ENCODE results near the gene KIRREL3. TPM values are rescaled to one million over a fixed set of nuclear protein-coding genes. Genes with fewer than 3 reads are reported as not detected.

Gene KIRREL3
- total and polyA plus RNA-seq, 9 of the 15 experiments (the other 6 are each of a cell fraction or from before 2014, with no cell fraction given) = 0.04 to 0.10 TPM; not detected in 7

GRCh38 chr11:126487711-126488110, 512.9 kb downstream of the KIRREL3 start:
- ATAC-seq = no peak
- FAIRE-seq = no peak
- 0 out of 2 replicates have a peak, but pooled peaks cover 10% of the 10 kb centered on the region for H4K20me1 ChIP-seq (replicated peaks; ENCODE audit: control insufficient read depth, insufficient read depth, low read length)
- no peak overlapping the region for H3K9ac ChIP-seq (ENCODE audit: insufficient read depth in 1 of 2, low read depth in 2 of 2, low read length in 2 of 2)
- H3K4me2 ChIP-seq (ENCODE audit: insufficient read depth, low read length) = no peak overlapping the region
- no peak overlapping the region for H3K4me3 ChIP-seq
- in situ Hi-C loops (cut with MboI) = no loop called here
- CTCF ChIA-PET (ENCODE audit: low intra/inter-chr PET ratio) = no interaction called here
- intact Hi-C loops (cut with micrococcal nuclease) = no loop called here
- H3K9me3 ChIP-seq (replicated peaks; ENCODE audit: control insufficient read depth, insufficient read depth, low read depth, low read length) = no peaks in the 10 kb centered on the region
- no TSS peak for BruUV-seq (replicated peaks)
- no peak overlapping the region for H3K27ac ChIP-seq (ENCODE audit: extremely low read depth, low read depth, low read length)
- POLR2A ChIA-PET = interaction anchor here (0.6 kb wide), 1 partner anchor 14 kb away, joined by 3 read pairs; no protein-coding TSS in a partner anchor
- H3K79me2 ChIP-seq (ENCODE audit: control insufficient read depth, insufficient read depth, low read length) = no peaks in the 10 kb centered on the region
- WGBS (ENCODE audit: insufficient coverage, low coverage, missing lambda C conversion rate) = 0% methylated on average over 8 of the region's 8 CpGs
- no peaks in the 10 kb centered on the region; a peak in 1 of 5 replicates for H3K4me1 ChIP-seq (replicated peaks in 1 of 2; ENCODE audit: control insufficient read depth in 2 of 2, insufficient read depth in 2 of 2, low read length in 2 of 2)
- H2AFZ ChIP-seq (ENCODE audit: low read depth, low read length) = no peak overlapping the region
- H3K27me3 ChIP-seq (ENCODE audit: control insufficient read depth in 2 of 2, insufficient read depth in 2 of 2, low read length in 2 of 2) = peaks cover 14 to 74% of the 10 kb centered on the region in 2 experiments; a peak in 4 of 5 replicates
- DNase-seq (ENCODE audit: extremely low read depth in 1 of 4, low spot score in 3 of 4) = no peak
- H3K9me1 ChIP-seq (ENCODE audit: control insufficient read depth, insufficient read depth, low read length) = no peaks in the 10 kb centered on the region
- no peaks in the 10 kb centered on the region for H3K36me3 ChIP-seq (ENCODE audit: control insufficient read depth, insufficient read depth, low read length)
- TF ChIP-seq ZNF655 (CRISPR knock-in tag; IDR thresholded peaks at IDR 0.05) (no peak), PCBP2 (IDR thresholded peaks at IDR 0.05; ENCODE audit: low read depth, low read length, poor library complexity, severe bottlenecking) (no peak), TEAD1 (CRISPR knock-in tag; IDR thresholded peaks at IDR 0.05) (no peak), SRF (CRISPR knock-in tag; IDR thresholded peaks at IDR 0.05) (no peak), ZKSCAN8 (CRISPR knock-in tag; IDR thresholded peaks at IDR 0.05) (no peak), RFX1 (IDR thresholded peaks at IDR 0.05) (no peak), FOSL1 (tag; conservative IDR thresholded peaks at IDR 0.05) (no peak), ZNF146 (CRISPR knock-in tag; IDR thresholded peaks at IDR 0.05; ENCODE audit: unreplicated experiment) (no peak), SIRT6 (IDR thresholded peaks at IDR 0.05; ENCODE audit: low read depth, low read length) (no peak), DEAF1 (CRISPR knock-in tag; IDR thresholded peaks at IDR 0.05) (no peak)
- TF ChIP-seq, protein P1, sequence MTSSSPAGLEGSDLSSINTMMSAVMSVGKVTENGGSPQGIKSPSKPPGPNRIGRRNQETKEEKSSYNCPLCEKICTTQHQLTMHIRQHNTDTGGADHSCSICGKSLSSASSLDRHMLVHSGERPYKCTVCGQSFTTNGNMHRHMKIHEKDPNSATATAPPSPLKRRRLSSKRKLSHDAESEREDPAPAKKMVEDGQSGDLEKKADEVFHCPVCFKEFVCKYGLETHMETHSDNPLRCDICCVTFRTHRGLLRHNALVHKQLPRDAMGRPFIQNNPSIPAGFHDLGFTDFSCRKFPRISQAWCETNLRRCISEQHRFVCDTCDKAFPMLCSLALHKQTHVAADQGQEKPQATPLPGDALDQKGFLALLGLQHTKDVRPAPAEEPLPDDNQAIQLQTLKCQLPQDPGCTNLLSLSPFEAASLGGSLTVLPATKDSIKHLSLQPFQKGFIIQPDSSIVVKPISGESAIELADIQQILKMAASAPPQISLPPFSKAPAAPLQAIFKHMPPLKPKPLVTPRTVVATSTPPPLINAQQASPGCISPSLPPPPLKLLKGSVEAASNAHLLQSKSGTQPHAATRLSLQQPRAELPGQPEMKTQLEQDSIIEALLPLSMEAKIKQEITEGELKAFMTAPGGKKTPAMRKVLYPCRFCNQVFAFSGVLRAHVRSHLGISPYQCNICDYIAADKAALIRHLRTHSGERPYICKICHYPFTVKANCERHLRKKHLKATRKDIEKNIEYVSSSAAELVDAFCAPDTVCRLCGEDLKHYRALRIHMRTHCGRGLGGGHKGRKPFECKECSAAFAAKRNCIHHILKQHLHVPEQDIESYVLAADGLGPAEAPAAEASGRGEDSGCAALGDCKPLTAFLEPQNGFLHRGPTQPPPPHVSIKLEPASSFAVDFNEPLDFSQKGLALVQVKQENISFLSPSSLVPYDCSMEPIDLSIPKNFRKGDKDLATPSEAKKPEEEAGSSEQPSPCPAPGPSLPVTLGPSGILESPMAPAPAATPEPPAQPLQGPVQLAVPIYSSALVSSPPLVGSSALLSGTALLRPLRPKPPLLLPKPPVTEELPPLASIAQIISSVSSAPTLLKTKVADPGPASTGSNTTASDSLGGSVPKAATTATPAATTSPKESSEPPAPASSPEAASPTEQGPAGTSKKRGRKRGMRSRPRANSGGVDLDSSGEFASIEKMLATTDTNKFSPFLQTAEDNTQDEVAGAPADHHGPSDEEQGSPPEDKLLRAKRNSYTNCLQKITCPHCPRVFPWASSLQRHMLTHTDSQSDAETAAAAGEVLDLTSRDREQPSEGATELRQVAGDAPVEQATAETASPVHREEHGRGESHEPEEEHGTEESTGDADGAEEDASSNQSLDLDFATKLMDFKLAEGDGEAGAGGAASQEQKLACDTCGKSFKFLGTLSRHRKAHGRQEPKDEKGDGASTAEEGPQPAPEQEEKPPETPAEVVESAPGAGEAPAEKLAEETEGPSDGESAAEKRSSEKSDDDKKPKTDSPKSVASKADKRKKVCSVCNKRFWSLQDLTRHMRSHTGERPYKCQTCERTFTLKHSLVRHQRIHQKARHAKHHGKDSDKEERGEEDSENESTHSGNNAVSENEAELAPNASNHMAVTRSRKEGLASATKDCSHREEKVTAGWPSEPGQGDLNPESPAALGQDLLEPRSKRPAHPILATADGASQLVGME (CRISPR knock-in tag; IDR thresholded peaks at IDR 0.05) = no peak

Measured in K562 (cell line).